GM10266 (cell line): Measurements from ENCODE around the gene SPO11.

Experiments used
- DNase-seq: peaks from one replicate; pipeline ENCODE4 v3.0.0; 2012; ENCODE audit errors: extremely low spot score
- TF ChIP-seq, protein P1 (sequence below): IDR thresholded peaks from 2 replicates; pipeline ENCODE4 v1.5.1; 2012; ENCODE audit warnings: mild to moderate bottlenecking, low read depth; ENCODE audit not compliant: control insufficient read depth, insufficient read depth; ENCODE audit errors: missing control alignments

SPO11 gene

DNA sequence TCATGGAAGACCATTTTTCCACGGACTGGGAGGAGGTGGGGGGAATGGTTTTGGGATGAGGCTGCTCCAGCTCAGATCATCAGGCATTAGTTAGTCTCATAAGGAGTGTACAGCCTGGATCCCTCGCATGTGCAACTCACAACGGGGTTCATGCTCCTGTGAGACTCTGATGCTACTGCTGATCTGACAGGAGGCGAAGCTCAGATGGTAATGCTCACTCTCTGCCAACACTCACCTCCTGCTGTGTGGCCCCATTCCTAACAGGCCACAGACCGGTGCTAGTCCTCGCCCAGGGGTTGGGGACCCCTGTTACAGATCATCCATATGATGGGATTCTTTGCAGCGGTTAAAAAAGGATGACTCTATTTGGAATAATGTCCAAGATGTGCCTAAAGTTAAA, 35.6 kb upstream of the SPO11 start:
- no peak for DNase-seq
- TF ChIP-seq, protein P1, sequence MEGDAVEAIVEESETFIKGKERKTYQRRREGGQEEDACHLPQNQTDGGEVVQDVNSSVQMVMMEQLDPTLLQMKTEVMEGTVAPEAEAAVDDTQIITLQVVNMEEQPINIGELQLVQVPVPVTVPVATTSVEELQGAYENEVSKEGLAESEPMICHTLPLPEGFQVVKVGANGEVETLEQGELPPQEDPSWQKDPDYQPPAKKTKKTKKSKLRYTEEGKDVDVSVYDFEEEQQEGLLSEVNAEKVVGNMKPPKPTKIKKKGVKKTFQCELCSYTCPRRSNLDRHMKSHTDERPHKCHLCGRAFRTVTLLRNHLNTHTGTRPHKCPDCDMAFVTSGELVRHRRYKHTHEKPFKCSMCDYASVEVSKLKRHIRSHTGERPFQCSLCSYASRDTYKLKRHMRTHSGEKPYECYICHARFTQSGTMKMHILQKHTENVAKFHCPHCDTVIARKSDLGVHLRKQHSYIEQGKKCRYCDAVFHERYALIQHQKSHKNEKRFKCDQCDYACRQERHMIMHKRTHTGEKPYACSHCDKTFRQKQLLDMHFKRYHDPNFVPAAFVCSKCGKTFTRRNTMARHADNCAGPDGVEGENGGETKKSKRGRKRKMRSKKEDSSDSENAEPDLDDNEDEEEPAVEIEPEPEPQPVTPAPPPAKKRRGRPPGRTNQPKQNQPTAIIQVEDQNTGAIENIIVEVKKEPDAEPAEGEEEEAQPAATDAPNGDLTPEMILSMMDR, result no peak

DNA sequence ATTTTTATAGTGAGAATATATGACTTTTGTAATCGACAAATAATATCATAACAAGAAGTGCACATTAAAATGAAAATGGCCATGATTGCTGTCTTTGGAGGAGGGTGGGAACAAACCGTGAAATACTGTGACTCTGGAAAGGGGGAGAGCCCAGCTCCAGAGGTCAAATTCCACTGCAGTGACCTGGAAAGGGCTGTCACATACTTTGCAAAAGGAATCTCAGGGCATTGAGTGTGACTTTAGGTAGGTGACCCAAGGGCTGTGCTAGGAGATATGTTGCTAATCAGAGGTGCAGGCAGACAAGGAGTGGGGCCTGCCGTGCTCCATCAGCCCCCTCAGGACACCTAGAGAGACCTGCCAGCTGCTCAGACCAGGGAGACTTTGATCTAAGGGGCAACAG, 35.1 kb upstream of the SPO11 start:
- DNase-seq, result no peak
- TF ChIP-seq, protein P1, result no peak

DNA sequence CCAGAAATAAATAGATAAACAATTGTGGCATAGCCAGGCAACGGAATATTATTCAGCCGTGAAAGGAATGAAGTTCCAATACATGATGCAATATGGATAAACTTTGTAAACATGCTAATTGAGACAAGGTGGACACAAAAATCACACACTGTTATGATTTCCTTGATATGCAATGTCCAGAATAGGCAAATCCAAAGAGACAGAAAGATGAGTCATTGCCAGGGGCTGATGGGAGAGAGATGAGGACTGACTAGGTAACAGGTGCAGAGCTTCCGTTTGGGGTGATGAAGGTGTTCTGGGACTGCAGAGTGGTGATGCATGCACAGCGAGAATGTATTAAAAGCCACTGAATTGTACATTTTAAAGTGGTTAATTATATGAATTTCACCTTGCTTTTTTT, 31.1 kb upstream of the SPO11 start:
- TF ChIP-seq, protein P1, result no peak

DNA sequence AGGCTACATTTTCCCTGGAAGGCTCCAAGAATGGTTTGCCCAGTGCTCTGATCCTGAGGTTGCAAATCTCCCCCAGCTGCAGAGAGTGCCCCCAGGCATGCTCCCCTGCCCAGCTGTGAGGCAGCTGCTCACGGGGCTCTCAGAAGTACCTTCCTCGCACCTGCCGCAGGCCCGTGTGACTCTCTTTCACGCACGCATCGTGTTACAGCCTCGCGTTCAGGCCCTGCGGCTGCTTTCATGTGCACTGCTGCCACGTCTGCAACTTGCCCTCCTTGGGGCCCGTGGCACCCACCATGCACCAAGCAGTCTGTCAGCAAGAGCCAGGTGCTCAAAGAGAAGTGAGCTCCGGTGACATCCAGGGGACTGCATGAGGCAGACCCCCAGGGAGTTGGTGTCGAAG, 28.6 kb upstream of the SPO11 start:
- DNase-seq, result no peak
- TF ChIP-seq, protein P1, result no peak

More for the DNA sequence above, 31.1 kb upstream of the SPO11 start:
- no peak for DNase-seq

DNA sequence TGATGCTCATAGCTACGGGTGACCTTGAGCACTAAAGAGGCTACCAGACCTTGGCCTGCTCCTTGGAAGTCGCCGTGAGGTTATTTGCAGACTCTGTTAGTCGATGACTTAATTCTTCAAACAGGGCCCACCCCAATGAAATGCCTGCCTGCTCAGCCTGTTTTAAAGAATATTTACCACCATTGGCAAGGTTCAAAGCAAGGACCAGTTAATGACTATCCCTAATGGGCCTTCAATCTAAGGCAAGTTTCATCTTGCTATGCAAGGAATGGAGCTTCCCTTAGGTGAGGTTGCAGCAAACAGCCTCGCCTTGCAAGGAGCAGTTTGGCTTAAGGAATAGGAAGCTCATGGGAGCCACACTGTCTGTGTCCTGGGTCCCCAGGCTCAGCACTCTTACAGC, 22.9 kb upstream of the SPO11 start:
- TF ChIP-seq, protein P1, result no peak
- no peak for DNase-seq

DNA sequence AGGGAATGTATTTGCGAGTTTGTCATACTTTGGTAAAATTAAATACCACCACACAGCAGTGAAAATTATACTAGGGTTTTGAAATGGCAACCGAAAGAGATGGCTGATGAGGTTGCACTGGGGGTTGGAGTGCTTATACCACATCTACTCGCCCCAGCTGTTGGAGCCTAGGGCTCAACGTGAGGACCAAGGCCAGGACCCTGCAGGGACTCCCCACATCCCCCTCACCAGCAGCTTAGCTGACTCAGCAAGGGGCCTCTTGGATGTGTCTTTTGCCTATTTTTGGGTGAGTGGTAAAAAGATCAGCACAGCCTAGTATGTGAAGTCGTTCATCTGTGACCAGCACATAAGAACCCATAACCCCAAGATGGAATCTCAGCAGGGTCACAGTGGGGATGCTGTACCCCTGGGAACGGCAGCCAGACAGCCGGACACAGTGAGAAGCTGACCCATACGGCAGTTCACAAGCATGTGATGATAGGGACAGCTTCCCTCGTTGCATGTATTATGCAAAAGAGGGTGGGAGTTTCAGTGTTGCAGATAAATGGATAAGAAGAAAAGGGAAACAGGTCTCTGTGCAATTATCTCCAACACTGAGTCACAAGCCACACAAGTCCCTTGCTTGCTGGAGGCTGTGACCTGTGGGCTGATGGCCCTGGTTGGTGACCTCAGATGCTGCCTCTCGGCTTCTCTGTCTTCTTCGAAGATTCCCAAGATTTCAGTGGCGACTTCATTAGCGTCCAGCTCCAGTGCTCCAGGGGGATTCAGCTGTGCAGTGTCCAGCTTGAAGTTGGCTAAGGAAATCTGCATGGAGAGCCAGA, 20.9 kb upstream of the SPO11 start:
- no peak for DNase-seq
- TF ChIP-seq, protein P1, result no peak

DNA sequence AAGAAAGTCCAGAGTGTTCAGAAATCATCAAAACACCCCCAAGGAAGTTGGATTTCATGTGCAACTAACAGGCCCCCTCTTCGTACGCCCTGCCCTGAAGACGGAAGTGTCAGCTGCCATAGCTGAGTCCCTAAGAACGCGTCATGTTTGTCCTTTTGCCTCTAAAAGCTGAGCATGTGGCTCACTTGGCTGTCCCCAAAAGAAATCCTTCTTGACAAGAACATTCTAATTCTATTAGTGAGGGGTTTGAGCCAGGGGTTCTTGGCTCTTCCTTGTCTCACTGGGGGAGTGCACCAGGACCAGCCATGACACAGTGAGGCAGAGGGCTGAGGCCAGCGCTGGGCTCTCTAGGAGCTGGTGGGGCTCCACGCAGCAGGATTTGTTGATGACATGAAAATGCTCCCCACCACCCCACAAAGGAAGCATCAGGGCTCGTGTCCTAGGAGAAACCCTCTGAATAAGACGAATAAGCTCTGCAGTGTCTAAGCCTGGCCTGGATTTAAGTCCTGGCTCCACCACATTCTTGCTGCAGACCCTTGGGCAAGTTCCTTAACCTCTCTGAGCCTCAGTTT, 20.0 kb upstream of the SPO11 start:
- no peak for DNase-seq
- TF ChIP-seq, protein P1, result no peak
